K562 (cell line): ENCODE results near the gene ZMIZ1. TPM values are rescaled to one million over a fixed set of nuclear protein-coding genes. Genes with fewer than 3 reads are reported as not detected.

ENCODE experiments used
- HBP1 ChIP-seq: fragments of 450-650 bp; formaldehyde crosslinking; IDR thresholded peaks from 2 replicates; pipeline ENCODE4 v1.4.0; 2022; ENCODE audit warnings: missing genetic modification characterization
- NR3C1 ChIP-seq: sonication (generic); formaldehyde crosslinking; IDR thresholded peaks from 2 replicates; pipeline ENCODE4 v1.8.1; 2022; ENCODE audit warnings: missing genetic modification reagents
- RBBP5 ChIP-seq: fragments of 200-600 bp; sonication (generic); IDR thresholded peaks from 2 replicates; pipeline ENCODE4 v1.6.1; 2012; ENCODE audit warnings: borderline replicate concordance, mild to moderate bottlenecking, low read length, control low read depth, inconsistent platforms; ENCODE audit not compliant: insufficient read depth, poor library complexity, severe bottlenecking
- STAT5B ChIP-seq: fragments of 250-450 bp; sonication (Bioruptor Pico); IDR thresholded peaks from 2 replicates; pipeline ENCODE4 v1.8.0; 2021; ENCODE audit warnings: mild to moderate bottlenecking, inconsistent platforms
- TAL1 ChIP-seq: fragments of 450-650 bp; IDR thresholded peaks from 2 replicates; pipeline ENCODE4 v1.6.1; 2016; ENCODE audit warnings: mild to moderate bottlenecking
- XRCC3 ChIP-seq: fragments of 450-650 bp; IDR thresholded peaks from 2 replicates; pipeline ENCODE4 v1.6.1; 2017; ENCODE audit warnings: mild to moderate bottlenecking, moderate library complexity
- ZBTB49 ChIP-seq: sonication (generic); formaldehyde crosslinking; IDR thresholded peaks from 2 replicates; pipeline ENCODE4 v1.8.0; 2022; ENCODE audit warnings: missing genetic modification reagents, mild to moderate bottlenecking, borderline replicate concordance
- ZNF197 ChIP-seq: fragments of 200-800 bp; sonication (Bioruptor generic); IDR thresholded peaks from 2 replicates; pipeline ENCODE4 v1.6.1; 2016; ENCODE audit warnings: low read depth, missing genetic modification characterization, missing compliant biosample characterization
- ZNF586 ChIP-seq: fragments of 450-650 bp; formaldehyde crosslinking; conservative IDR thresholded peaks from 2 replicates; pipeline ENCODE4 v1.4.0; 2020; ENCODE audit warnings: mild to moderate bottlenecking, moderate library complexity
- ZNF830 ChIP-seq: fragments of 250-450 bp; sonication (Bioruptor Pico); IDR thresholded peaks from 2 replicates; pipeline ENCODE4 v1.5.0; 2021; ENCODE audit warnings: mild to moderate bottlenecking
- polyA plus RNA-seq, 8 experiments: library from polyadenylated mRNA; depleted of rRNA in 4 of 8; stranded (reverse) in 5 of 8; unstranded in 3 of 8; fragments of >200 nt; fragmentation: Nextera tagmentation in 2 of 8; fragmentation: Illumina TruSeq in 1 of 8; extraction: Ambion mirVana in 2 of 8; extraction: Trizol in 1 of 8; gene quantifications; 2 replicates each; pipeline versions ENCODE4 v1.2.1 to v1.2.3, GENCODE V29; 2011 to 2014; ENCODE audit warnings: inconsistent platforms in 1 of 8, missing spikeins in 1 of 8
- total RNA-seq, 7 experiments: library from RNA; depleted of rRNA in 6 of 7; stranded (reverse); fragments of >200 nt in 6 of 7; fragmentation: Illumina TruSeq in 2 of 7; extraction: Trizol in 2 of 7; gene quantifications; 2 replicates each; pipeline versions ENCODE4 v1.2.1 to v1.2.3, GENCODE V29; 2011 to 2021; ENCODE audit warnings: low replicate concordance in 1 of 7
- TF ChIP-seq, protein P1 (sequence below), 2 experiments: fragments of 450-650 bp; formaldehyde crosslinking in 1 of 2; IDR thresholded peaks; 2 replicates each; pipeline versions ENCODE4 v1.4.0 to v1.6.1; 2014 to 2020; ENCODE audit warnings: mild to moderate bottlenecking in 2 of 2, borderline replicate concordance in 1 of 2, low read depth in 1 of 2
- TF ChIP-seq, protein P2 (sequence below): fragments of 450-650 bp; IDR thresholded peaks from 2 replicates; pipeline ENCODE4 v1.6.1; 2016

Gene ZMIZ1
- total and polyA plus RNA-seq, 9 of the 15 experiments (the other 6 are each of a cell fraction or from before 2014, with no cell fraction given): 1.0 to 37.3 (median 4.3) TPM

DNA sequence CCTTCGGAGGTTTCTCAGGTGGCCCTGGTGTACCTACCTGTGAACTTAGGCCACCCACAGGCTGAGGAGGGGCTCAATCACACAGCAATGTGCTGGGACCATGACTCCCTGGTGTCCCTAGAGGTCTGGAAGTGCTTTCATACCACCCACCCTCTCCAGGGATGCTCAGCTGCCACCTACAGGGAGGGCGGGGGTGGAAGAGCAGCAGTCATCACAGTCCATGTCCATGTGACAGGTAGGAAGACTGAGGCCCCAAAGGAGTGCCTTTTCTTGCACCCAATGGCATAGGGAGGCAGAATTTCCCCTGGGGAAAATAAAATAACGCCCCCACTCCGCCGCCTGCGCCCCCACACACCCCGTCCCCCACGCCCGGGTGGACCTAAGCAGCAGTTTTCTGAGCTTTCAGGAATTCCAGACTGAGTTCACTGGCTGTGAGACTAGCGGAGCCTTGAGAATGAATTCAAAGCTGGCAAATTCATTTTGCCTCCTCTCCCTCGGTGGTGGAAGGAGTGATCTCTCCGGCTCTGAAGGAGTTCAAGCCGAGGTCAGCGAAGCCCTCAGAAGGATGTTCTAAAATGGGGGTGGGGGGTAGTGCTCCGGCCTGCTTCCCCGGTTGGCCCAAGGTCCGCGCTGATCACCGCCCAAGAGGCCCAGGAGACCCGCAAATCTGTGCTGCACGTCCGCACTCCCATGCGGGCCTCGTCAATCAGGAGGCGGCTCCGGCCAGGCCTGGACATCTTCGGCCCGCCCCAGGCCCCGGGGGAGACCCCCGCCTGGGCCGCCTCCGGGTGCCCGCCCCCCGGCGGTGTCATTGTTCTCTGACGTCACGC, 2.1 kb upstream of the ZMIZ1 start (continued):
- TF ChIP-seq, protein P1, sequence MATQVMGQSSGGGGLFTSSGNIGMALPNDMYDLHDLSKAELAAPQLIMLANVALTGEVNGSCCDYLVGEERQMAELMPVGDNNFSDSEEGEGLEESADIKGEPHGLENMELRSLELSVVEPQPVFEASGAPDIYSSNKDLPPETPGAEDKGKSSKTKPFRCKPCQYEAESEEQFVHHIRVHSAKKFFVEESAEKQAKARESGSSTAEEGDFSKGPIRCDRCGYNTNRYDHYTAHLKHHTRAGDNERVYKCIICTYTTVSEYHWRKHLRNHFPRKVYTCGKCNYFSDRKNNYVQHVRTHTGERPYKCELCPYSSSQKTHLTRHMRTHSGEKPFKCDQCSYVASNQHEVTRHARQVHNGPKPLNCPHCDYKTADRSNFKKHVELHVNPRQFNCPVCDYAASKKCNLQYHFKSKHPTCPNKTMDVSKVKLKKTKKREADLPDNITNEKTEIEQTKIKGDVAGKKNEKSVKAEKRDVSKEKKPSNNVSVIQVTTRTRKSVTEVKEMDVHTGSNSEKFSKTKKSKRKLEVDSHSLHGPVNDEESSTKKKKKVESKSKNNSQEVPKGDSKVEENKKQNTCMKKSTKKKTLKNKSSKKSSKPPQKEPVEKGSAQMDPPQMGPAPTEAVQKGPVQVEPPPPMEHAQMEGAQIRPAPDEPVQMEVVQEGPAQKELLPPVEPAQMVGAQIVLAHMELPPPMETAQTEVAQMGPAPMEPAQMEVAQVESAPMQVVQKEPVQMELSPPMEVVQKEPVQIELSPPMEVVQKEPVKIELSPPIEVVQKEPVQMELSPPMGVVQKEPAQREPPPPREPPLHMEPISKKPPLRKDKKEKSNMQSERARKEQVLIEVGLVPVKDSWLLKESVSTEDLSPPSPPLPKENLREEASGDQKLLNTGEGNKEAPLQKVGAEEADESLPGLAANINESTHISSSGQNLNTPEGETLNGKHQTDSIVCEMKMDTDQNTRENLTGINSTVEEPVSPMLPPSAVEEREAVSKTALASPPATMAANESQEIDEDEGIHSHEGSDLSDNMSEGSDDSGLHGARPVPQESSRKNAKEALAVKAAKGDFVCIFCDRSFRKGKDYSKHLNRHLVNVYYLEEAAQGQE (IDR thresholded peaks at IDR 0.05; ENCODE audit: borderline replicate concordance): peak; percentile 61; the same call in 1 of the 2 replicates
- TF ChIP-seq, protein P1 (CRISPR knock-in tag; IDR thresholded peaks at IDR 0.05; ENCODE audit: low read depth): no peak
- TF ChIP-seq ZNF197 (CRISPR knock-in tag): no peak
- peak; percentile 15 for TF ChIP-seq RBBP5
- TF ChIP-seq STAT5B (CRISPR knock-in tag): no peak
- TF ChIP-seq HBP1 (CRISPR knock-in tag): no peak
- no peak for TF ChIP-seq ZNF830
- no peak for TF ChIP-seq XRCC3
- TF ChIP-seq NR3C1 (CRISPR knock-in tag): no peak
- 0 out of 2 replicates have a peak, but pooled peaks have one; percentile 64 for TF ChIP-seq ZBTB49 (CRISPR knock-in tag)
- no peak for TF ChIP-seq ZNF586 (CRISPR knock-in tag)
- TF ChIP-seq, protein P2, sequence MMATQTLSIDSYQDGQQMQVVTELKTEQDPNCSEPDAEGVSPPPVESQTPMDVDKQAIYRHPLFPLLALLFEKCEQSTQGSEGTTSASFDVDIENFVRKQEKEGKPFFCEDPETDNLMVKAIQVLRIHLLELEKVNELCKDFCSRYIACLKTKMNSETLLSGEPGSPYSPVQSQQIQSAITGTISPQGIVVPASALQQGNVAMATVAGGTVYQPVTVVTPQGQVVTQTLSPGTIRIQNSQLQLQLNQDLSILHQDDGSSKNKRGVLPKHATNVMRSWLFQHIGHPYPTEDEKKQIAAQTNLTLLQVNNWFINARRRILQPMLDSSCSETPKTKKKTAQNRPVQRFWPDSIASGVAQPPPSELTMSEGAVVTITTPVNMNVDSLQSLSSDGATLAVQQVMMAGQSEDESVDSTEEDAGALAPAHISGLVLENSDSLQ: peak; percentile 48
- no peak for TF ChIP-seq TAL1
